NT2/D1 (cell line): Measurements from ENCODE around the gene OGT.

Experiments used
- DNase-seq: peaks from one replicate; pipeline ENCODE4 v3.0.0-alpha.2; 2011; ENCODE audit warnings: low read depth, low spot score
- H3K27me3 ChIP-seq: 2 replicates; pipeline ENCODE4 v1.6.0; 2011; ENCODE audit warnings: mild to moderate bottlenecking; ENCODE audit not compliant: insufficient read length, insufficient read depth
- H3K36me3 ChIP-seq: 2 replicates; pipeline ENCODE4 v1.6.1; 2011; ENCODE audit warnings: mild to moderate bottlenecking, low read length, mixed read lengths; ENCODE audit not compliant: insufficient read depth, insufficient read length
- H3K4me1 ChIP-seq: 2 replicates; pipeline ENCODE4 v1.5.1; 2011; ENCODE audit not compliant: insufficient read depth, insufficient read length
- H3K4me3 ChIP-seq: 2 replicates; pipeline ENCODE4 v1.5.1; 2011; ENCODE audit warnings: low read depth; ENCODE audit not compliant: insufficient read length
- H3K9ac ChIP-seq: 2 replicates; pipeline ENCODE4 v1.6.0; 2011; ENCODE audit warnings: low read depth; ENCODE audit not compliant: insufficient read length
- H3K9me3 ChIP-seq: 2 replicates; pipeline ENCODE4 v1.5.1; 2011; ENCODE audit warnings: mild to moderate bottlenecking, low read length; ENCODE audit not compliant: insufficient read depth
- SUZ12 ChIP-seq: IDR thresholded peaks from 2 replicates; pipeline ENCODE4 v1.6.1; 2011; ENCODE audit not compliant: insufficient read length, insufficient read depth; ENCODE audit errors: extremely low read depth
- YY1 ChIP-seq: IDR thresholded peaks from 2 replicates; pipeline ENCODE4 v1.6.1; 2011; ENCODE audit not compliant: insufficient read length, insufficient read depth
- ZNF274 ChIP-seq: IDR thresholded peaks from 2 replicates; pipeline ENCODE4 v1.6.1; 2011; ENCODE audit warnings: mild to moderate bottlenecking, low read depth, low read length

Gene OGT

DNA sequence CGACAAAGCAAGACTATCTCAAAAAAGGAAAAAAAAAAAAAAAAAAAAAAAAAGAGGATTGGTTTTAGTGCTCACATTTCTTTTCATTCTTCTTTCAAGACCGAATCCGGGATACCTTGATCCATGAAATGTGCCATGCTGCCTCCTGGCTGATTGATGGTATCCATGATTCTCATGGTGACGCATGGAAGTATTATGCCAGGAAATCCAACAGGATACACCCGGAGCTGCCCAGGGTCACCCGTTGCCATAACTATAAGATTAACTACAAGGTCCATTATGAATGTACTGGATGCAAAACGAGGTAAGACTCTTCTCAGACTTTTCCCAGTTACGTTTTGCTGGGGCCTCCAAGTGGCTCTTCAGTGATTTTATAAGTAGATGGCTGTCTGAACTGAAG lies 79.4 kb downstream of the OGT start:
- Histone ChIP-seq H3K4me1 (peaks cover 5% of the 10 kb centered on the region), H3K27me3 (no peaks in the 10 kb centered on the region), H3K4me3 (no peak overlapping the region), H3K36me3 (peaks cover 28% of the 10 kb centered on the region), H3K9me3 (no peaks in the 10 kb centered on the region), H3K9ac (no peak overlapping the region)
- DNase-seq = no peak
- TF ChIP-seq SUZ12 (no peak), ZNF274 (no peak), YY1 (no peak)

DNA sequence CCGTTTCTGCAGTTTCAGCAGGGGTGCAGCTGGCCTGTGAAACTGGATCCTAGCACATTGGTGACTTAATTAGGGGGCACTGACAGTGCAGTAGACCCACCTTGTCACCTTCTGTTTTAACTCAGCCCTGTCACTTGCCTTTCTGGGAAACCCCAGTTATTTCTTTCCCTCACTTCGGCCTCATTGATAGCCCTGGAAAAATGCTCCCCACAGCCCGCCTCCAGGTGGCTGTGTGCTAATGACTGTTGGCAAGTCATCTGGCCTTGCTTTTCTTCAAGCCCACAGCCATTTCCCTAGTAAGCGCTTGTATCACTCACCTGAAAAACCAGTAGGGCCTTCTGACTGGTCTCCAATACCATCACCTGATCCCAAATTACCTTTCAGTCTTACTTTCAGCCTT lies 82.2 kb downstream of the OGT start:
- Histone ChIP-seq H3K36me3 (peaks cover 19% of the 10 kb centered on the region), H3K4me3 (no peak overlapping the region), H3K4me1 (peaks cover 5% of the 10 kb centered on the region), H3K27me3 (no peaks in the 10 kb centered on the region), H3K9me3 (no peaks in the 10 kb centered on the region), H3K9ac (no peak overlapping the region)
- no peak for TF ChIP-seq YY1
- TF ChIP-seq SUZ12 = no peak
- no peak for TF ChIP-seq ZNF274
- no peak for DNase-seq

DNA sequence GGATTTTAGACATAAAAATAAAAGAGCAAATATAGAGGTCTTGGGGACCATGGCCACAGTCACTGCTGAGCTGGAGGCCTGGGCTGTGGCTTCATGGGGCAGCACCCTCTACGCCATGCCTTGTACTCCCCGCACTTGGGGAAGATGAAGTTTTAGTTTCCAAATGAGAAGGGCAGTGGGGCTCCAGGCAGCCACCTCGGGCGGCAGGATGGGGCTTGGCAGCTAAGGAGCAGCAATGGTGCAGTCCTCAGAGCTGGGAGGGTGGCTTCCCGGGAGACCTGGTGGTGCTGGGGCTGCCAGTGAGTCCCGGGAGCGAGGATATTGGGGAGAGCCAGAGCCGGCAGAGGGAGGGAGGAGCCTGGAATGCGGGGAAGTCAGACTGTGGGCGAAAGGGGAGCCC lies 83.0 kb downstream of the OGT start:
- H3K4me3 ChIP-seq = no peak overlapping the region
- H3K9ac ChIP-seq = no peak overlapping the region
- peaks cover 5% of the 10 kb centered on the region for H3K4me1 ChIP-seq
- H3K27me3 ChIP-seq = no peaks in the 10 kb centered on the region
- no peak for DNase-seq
- no peak for TF ChIP-seq ZNF274
- TF ChIP-seq YY1 = no peak
- H3K36me3 ChIP-seq = peaks cover 15% of the 10 kb centered on the region
- H3K9me3 ChIP-seq = no peaks in the 10 kb centered on the region

DNA sequence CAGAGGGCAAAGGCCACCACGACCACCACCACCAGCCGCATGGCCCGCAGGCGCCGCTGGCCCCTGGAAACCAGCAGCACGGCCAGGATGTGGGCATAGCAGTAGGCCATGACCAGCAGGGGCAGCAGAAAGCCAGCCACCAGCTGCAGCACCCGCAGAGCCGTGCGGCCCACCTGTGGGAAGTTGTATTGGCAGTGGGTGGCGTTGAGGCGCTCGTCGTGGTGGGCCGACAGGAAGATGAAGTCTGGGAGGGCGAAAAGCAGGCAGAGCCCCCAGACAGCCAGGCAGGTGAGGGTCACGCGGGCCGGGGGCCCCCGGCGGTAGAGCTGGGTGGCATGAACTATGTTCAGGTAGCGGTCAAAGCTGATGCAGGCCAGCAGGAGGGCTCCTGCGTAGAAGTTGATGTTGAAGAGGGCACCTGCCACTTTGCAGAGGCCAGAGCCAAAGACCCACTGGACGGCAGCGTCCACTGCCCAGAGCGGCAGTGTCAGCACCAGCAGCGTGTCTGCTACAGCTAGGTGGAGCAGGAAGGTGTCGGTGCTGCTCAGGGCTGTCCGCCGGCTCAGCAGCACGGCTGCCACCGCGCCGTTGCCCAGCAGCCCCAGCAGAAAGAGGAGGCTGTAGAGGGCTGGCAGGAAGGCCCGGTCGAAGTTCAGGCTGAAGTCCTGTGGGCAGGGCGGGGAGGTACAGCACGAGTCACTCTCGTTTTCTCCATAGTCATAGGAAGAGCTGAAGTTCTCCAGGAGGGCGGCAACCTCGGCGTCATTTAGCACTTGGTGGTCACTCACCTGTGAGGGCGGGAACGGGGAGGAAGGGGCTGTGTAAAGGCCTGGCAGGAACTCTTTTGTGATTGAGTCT lies 84.0 kb downstream of the OGT start:
- no peak for TF ChIP-seq ZNF274
- no peak for TF ChIP-seq YY1
- Histone ChIP-seq H3K36me3 (peaks cover 8% of the 10 kb centered on the region), H3K4me1 (peaks cover 5% of the 10 kb centered on the region), H3K9ac (no peak overlapping the region), H3K9me3 (no peaks in the 10 kb centered on the region), H3K4me3 (no peak overlapping the region), H3K27me3 (no peaks in the 10 kb centered on the region)
- no peak for DNase-seq

DNA sequence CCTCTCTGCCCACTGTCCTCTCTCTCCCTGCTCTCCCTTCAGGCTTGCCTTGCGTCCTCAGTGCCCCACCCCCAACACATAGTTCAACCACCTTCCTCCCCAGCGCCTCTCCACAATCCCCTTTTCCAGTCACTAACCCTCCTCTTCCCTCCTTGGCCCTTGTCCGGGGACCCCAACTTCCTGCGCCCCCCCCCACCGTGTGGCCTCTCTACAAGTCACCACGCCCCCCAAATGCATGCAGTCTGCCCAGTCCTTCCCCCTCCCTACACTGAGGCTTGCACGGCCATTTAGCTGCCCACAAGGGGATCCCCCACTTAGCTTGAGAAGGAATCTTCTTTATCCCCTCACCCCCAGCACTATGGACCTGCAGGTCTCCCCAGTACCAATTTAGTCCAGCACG lies 84.8 kb downstream of the OGT start:
- TF ChIP-seq ZNF274 = no peak
- Histone ChIP-seq H3K9ac (no peak overlapping the region), H3K4me3 (no peak overlapping the region)

DNA sequence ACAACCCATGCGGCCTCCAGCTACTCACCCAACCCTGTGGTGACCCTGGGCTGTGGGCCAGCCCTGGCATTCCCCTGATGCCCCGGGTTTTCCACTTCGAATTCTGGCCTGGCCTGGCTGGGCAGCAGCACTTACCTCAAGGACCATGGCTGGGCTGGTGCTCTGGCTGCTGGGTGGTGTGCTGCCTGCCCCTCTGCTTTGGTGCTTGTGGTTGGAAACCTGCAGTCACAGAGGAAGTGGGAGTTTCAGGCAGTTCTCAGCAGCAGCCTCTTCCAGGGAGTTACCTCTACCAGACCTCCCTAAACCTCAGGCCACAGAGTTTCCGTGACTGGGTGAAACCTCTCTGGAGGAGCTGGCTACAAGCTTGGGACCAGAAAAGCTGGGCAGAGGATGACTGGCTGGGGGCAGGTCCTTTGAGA lies 85.4 kb downstream of the OGT start, which contains the start of gene CXCR3:
TSS of gene CXCR3 (minus strand) at position 209 of the 419 bp plus-strand sequence. CDS start at position 147, 62 bp downstream.
- H3K9me3 ChIP-seq = no peaks in the 10 kb centered on the region
- no peak for DNase-seq
- H3K9ac ChIP-seq = no peak within 1 kb of the TSS
- no peak within 1 kb of the TSS for H3K4me3 ChIP-seq
- H3K36me3 ChIP-seq = no peaks in the 10 kb centered on the region
- no peak for TF ChIP-seq ZNF274
- no peak for TF ChIP-seq YY1
- TF ChIP-seq SUZ12 = no peak
- H3K4me1 ChIP-seq = peaks cover 8% of the 10 kb centered on the region
- H3K27me3 ChIP-seq = no peaks in the 10 kb centered on the region

More for the DNA sequence above, 84.8 kb downstream of the OGT start:
- no peaks in the 10 kb centered on the region for H3K27me3 ChIP-seq
- peaks cover 1% of the 10 kb centered on the region for H3K36me3 ChIP-seq
- H3K9me3 ChIP-seq = no peaks in the 10 kb centered on the region
- no peak for DNase-seq
- peaks cover 5% of the 10 kb centered on the region for H3K4me1 ChIP-seq

DNA sequence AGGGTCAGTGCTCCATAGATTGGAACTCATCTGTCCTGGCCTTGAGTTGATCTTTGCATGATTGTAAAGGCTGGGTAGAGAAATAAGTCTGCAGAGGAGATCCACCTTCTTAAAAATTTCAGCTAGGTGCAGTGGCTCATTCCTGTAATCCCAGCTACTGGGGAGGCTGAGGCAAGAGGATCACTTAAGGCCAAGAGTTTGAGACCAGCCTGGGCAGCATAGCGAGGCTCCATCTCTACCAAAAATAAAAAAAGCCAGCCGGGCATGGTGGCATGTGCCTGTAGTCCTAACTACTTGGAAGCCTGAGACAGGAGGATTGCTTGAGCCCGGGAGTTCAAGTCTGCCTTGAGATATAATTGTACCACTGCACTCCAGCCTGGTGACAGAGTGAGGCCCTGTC lies 85.9 kb downstream of the OGT start:
- H3K9ac ChIP-seq = no peak overlapping the region
- H3K36me3 ChIP-seq = no peaks in the 10 kb centered on the region
- no peak overlapping the region for H3K4me3 ChIP-seq
- H3K4me1 ChIP-seq = peaks cover 8% of the 10 kb centered on the region
- no peaks in the 10 kb centered on the region for H3K9me3 ChIP-seq
- TF ChIP-seq YY1 (no peak), SUZ12 (no peak), ZNF274 (no peak)
- DNase-seq = no peak
- H3K27me3 ChIP-seq = no peaks in the 10 kb centered on the region
